Naive thymus-derived CD4-positive, alpha-beta T cell (primary cell): ENCODE measurements around the gene DHX29. TPM values are rescaled to one million over a fixed set of nuclear protein-coding genes. Genes with fewer than 3 reads are reported as not detected.

Source experiments
- ATAC-seq: fragments of 150-1000 bp; cut with Tn5 transposase; 2 replicates; pipeline ENCODE4 v1.10.0; 2021; ENCODE audit warnings: mild to moderate bottlenecking, moderate library complexity
- CTCF ChIA-PET: fragments of 350-600 bp; sonication (Branson Sonifier 250); formaldehyde crosslinking; loops from one replicate; lab custom pipeline; 2021; ENCODE audit warnings: antibody characterized with exemption; lab: Charles Lee
- POLR2A ChIA-PET: fragments of 350-600 bp; sonication (Branson Sonifier 250); formaldehyde crosslinking; loops from one replicate; lab custom pipeline; 2021; ENCODE audit warnings: antibody characterized with exemption, inconsistent platforms; lab: Charles Lee
- DNase-seq, 9 donors: peaks; one replicate each; pipeline versions ENCODE4 v3.0.0 to v3.0.0-alpha.2; 2020 to 2022; ENCODE audit warnings: mixed read lengths in 1 of 9
- H3K27ac ChIP-seq: one replicate; pipeline ENCODE4 v1.7.0; 2013; ENCODE audit warnings: mild to moderate bottlenecking, low read depth, low read length, moderate library complexity
- H3K27me3 ChIP-seq, 2 donors: one replicate each; pipeline ENCODE4 v1.7.0; 2013; ENCODE audit warnings: low read length in 2 of 2, mild to moderate bottlenecking in 2 of 2, moderate library complexity in 2 of 2; ENCODE audit not compliant: control insufficient read depth in 2 of 2, insufficient read depth in 2 of 2
- H3K36me3 ChIP-seq, 3 experiments: 1 replicate in 2 of 3; 2 replicates in 1 of 3; pipeline ENCODE4 v1.7.0; 2013; ENCODE audit warnings: low read length in 3 of 3, mild to moderate bottlenecking in 3 of 3, moderate library complexity in 1 of 3; ENCODE audit not compliant: insufficient read depth in 3 of 3, control insufficient read depth in 2 of 3
- H3K4me1 ChIP-seq, 2 donors: one replicate each; pipeline ENCODE4 v1.7.0; 2013; ENCODE audit warnings: low read length in 2 of 2, mild to moderate bottlenecking in 2 of 2, moderate library complexity in 1 of 2; ENCODE audit not compliant: control insufficient read depth in 2 of 2, insufficient read depth in 2 of 2
- H3K4me3 ChIP-seq: 2 replicates; pipeline ENCODE4 v1.7.0; 2013; ENCODE audit warnings: mild to moderate bottlenecking, low read length
- H3K9me3 ChIP-seq, 3 experiments: 1 replicate in 2 of 3; 2 replicates in 1 of 3; pipeline ENCODE4 v1.7.0; 2013; ENCODE audit warnings: low read length in 3 of 3; ENCODE audit not compliant: control insufficient read depth in 2 of 3
- H3K27ac Mint-ChIP-seq, 9 donors: one replicate each; pipeline ENCODE4 v1.8.0; 2020 to 2022; ENCODE audit warnings: mixed read lengths in 9 of 9, mild to moderate bottlenecking in 8 of 9, moderate library complexity in 5 of 9, inconsistent platforms in 2 of 9
- H3K27me3 Mint-ChIP-seq, 5 donors: one replicate each; pipeline ENCODE4 v1.8.0; 2021 to 2022; ENCODE audit warnings: mixed read lengths in 5 of 5, mild to moderate bottlenecking in 1 of 5
- H3K36me3 Mint-ChIP-seq, 5 donors: one replicate each; pipeline ENCODE4 v1.8.0; 2020 to 2022; ENCODE audit warnings: mixed read lengths in 5 of 5, mild to moderate bottlenecking in 3 of 5, inconsistent platforms in 1 of 5
- H3K4me1 Mint-ChIP-seq, 7 donors: one replicate each; pipeline ENCODE4 v1.8.0; 2020 to 2022; ENCODE audit warnings: mixed read lengths in 7 of 7, mild to moderate bottlenecking in 3 of 7, inconsistent platforms in 1 of 7
- H3K4me3 Mint-ChIP-seq, 10 donors: one replicate each; pipeline ENCODE4 v1.8.0; 2020 to 2022; ENCODE audit warnings: mild to moderate bottlenecking in 10 of 10, mixed read lengths in 10 of 10, moderate library complexity in 6 of 10, inconsistent platforms in 2 of 10
- H3K9me3 Mint-ChIP-seq, 11 donors: one replicate each; pipeline ENCODE4 v1.8.0; 2020 to 2022; ENCODE audit warnings: mixed read lengths in 11 of 11, mild to moderate bottlenecking in 4 of 11, inconsistent platforms in 1 of 11, moderate library complexity in 1 of 11
- intact Hi-C, 2 donors: fragments of 100-400 bp; cut with micrococcal nuclease; formaldehyde crosslinking; loops; one replicate each; pipeline ENCODE4 v1.15.1; 2023
- polyA plus RNA-seq, 2 donors: library from polyadenylated mRNA; unstranded; fragments of 300-500 nt; fragmentation: Illumina TruSeq; gene quantifications; one replicate each; pipeline ENCODE4 v1.2.3, GENCODE V29; 2021
- total RNA-seq, 6 experiments: library from RNA in 5 of 6; stranded (reverse) in 5 of 6; gene quantifications; 1 replicate in 5 of 6; 2 replicates in 1 of 6; pipeline ENCODE4 v1.2.3 and lab custom pipeline; 2021 to 2026

Gene DHX29
- total and polyA plus RNA-seq, 7 experiments from 2014 or later, result 5.8 to 19.2 (median 12.6) TPM

DNA sequence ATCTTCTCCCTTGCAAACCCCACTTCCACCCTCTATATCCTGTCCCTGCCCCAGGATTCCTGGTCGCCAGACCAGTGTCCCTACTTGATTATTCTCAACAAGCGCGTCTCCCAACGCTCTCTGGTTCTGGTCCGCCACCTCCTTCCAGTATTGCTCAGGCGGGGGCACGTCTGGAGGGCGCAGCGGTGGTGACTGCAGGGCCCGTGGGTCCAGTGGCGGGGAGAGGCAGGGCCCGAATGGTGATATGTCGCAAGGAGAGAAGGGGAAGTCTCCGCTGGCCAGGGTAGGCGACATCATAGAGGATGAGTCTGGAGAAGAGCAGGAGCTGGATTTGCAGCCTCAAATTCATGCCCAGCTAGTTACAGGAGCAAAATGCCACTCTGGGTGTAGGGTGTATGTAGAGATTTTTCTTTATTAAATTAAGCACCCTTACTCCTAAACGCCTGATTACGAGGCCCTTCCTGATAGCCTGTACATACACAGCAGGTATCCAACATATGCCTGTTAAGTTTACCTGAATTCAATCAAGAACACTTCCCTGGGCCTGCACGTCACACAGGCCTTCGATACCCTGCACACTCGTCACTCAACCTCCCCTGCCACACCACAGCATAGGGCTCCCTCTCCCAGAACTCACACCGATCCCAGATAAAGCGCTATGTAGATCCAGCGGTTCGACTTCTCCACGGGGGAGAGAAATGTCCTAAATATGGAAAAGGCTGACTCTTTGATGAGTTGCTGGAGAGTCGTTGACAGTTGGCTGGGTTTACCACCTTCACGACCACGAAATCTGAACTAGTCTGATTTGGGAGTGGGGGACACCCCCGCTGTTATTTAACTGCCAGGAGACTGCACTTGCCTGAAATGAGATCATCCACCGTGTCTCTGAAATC lies 85.2 kb downstream of the DHX29 start:
- CTCF ChIA-PET, result no interaction called here
- Histone ChIP-seq H3K27ac (no peak overlapping the region), H3K27me3 (peaks cover 3 to 57% of the 10 kb centered on the region in 2 donors), H3K4me3 (no peak overlapping the region), H3K9me3 (no peaks in the 10 kb centered on the region), H3K4me1 (peaks cover 15 to 19% of the 10 kb centered on the region in 2 donors), H3K36me3 (no peaks in the 10 kb centered on the region)
- H3K36me3 Mint-ChIP-seq, result peaks cover 0 to 5% (median 0%) of the 10 kb centered on the region in 5 donors
- H3K27ac Mint-ChIP-seq, result peak overlapping the region in 2 of 9 donors; percentile 8 to 14
- POLR2A ChIA-PET, result interaction anchor here (0.7 kb wide), 1 partner anchor 378 kb away, joined by 4 read pairs; no protein-coding TSS in a partner anchor
- intact Hi-C loops, result loop anchor here in 1 of 2 donors (10.0 kb wide), 1 partner anchor 318 kb away; no protein-coding TSS in a partner anchor
- peaks cover 75 to 88% (median 80%) of the 10 kb centered on the region in 5 donors for H3K27me3 Mint-ChIP-seq
- peak overlapping the region; percentile 36 to 74 (median 55) for H3K4me3 Mint-ChIP-seq
- H3K9me3 Mint-ChIP-seq, result peaks cover 0 to 5% (median 0%) of the 10 kb centered on the region in 11 donors
- peaks cover 14 to 43% (median 32%) of the 10 kb centered on the region in 7 donors for H3K4me1 Mint-ChIP-seq
- ATAC-seq (no peak), DNase-seq (no peak)

- Histone ChIP-seq H3K36me3 (no peaks in the 10 kb centered on the region), H3K4me1 (peaks cover 8 to 16% of the 10 kb centered on the region in 2 donors), H3K4me3 (peak overlapping the region; percentile 35), H3K9me3 (no peaks in the 10 kb centered on the region), H3K27me3 (peaks cover 2 to 46% of the 10 kb centered on the region in 2 donors), H3K27ac (no peak overlapping the region)
- Mint-ChIP-seq H3K9me3 (peaks cover 0 to 5% (median 0%) of the 10 kb centered on the region in 11 donors), H3K4me3 (peak overlapping the region; percentile 56 to 79 (median 70)), H3K27ac (peak overlapping the region in 1 of 9 donors; percentile 26), H3K27me3 (peaks cover 66 to 87% (median 76%) of the 10 kb centered on the region in 5 donors), H3K4me1 (peaks cover 13 to 39% (median 27%) of the 10 kb centered on the region in 7 donors), H3K36me3 (peaks cover 0 to 5% (median 0%) of the 10 kb centered on the region in 5 donors)
- DNase-seq (peak in 1 of 9 donors; percentile 32), ATAC-seq (peak; percentile 36)
- ChIA-PET POLR2A (no interaction called here), CTCF (no interaction called here)
- intact Hi-C loops, result loop anchor here in 1 of 2 donors (10.0 kb wide), 1 partner anchor 316 kb away; no protein-coding TSS in a partner anchor
Observed at GRCh38 chr5:55220433-55221185, 86.9 kb downstream of the DHX29 start.

DNA sequence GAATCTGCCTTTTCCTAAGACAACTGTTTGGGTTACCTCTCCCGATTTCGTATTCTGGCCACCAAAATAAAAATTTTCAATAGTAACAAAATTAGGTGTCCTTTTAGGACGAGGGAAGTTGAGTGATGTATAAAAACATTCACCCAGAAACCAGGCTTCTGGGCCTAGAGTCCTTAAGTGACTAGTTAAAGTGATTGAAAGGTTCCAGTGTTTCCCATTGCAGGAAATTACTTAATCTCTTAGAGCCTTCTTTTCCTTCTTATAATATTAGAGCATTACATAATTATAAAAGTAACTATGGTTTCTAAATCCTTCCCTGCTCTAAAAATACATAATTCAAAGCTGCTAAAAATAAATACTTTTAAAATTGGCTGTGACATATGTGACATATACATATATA lies 87.7 kb downstream of the DHX29 start:
- H3K27me3 ChIP-seq, result peaks cover 0 to 40% of the 10 kb centered on the region in 2 donors
- DNase-seq (no peak), ATAC-seq (no peak)
- H3K9me3 ChIP-seq, result no peaks in the 10 kb centered on the region
- Mint-ChIP-seq H3K36me3 (peaks cover 0 to 5% (median 0%) of the 10 kb centered on the region in 5 donors), H3K27ac (no peak overlapping the region), H3K9me3 (peaks cover 0 to 5% (median 0%) of the 10 kb centered on the region in 11 donors), H3K27me3 (peaks cover 63 to 83% (median 67%) of the 10 kb centered on the region in 5 donors), H3K4me1 (peaks cover 13 to 39% (median 27%) of the 10 kb centered on the region in 7 donors), H3K4me3 (peak overlapping the region in 8 of 10 donors; percentile 54 to 77 (median 70))
- H3K36me3 ChIP-seq, result no peaks in the 10 kb centered on the region
- H3K27ac ChIP-seq, result no peak overlapping the region
- H3K4me1 ChIP-seq, result peaks cover 8 to 16% of the 10 kb centered on the region in 2 donors
- ChIA-PET CTCF (no interaction called here), POLR2A (no interaction called here)
- H3K4me3 ChIP-seq, result no peak overlapping the region
- intact Hi-C loops, result loop anchor here in 1 of 2 donors (10.0 kb wide), 1 partner anchor 315 kb away; no protein-coding TSS in a partner anchor

DNA sequence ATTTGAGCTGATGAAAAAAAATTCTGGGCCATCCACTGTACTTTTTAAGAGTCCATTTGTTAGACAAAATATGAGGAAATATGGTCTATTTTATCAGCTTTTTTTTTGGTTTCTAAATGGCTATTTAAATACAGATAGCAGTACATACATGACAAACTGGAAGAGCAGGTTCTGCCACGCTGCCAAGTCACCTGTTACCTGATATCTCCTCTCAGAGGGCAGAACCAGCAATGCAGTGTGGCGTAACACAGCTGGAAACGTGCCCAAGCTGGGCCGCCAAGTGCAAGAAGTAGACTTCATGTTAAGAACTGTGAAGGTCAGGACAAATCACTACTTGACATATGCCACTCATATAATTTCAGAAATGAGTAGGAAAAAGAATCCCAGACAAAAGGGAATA lies 88.5 kb downstream of the DHX29 start:
- no peaks in the 10 kb centered on the region for H3K36me3 ChIP-seq
- ATAC-seq, result no peak
- POLR2A ChIA-PET, result interaction anchor here (0.6 kb wide), 1 partner anchor 591 kb away, joined by 4 read pairs; no protein-coding TSS in a partner anchor
- peaks cover 8 to 16% of the 10 kb centered on the region in 2 donors for H3K4me1 ChIP-seq
- no peak overlapping the region for H3K27ac ChIP-seq
- Mint-ChIP-seq H3K4me1 (peaks cover 13 to 35% (median 27%) of the 10 kb centered on the region in 7 donors), H3K4me3 (no peak overlapping the region), H3K9me3 (peaks cover 0 to 5% (median 0%) of the 10 kb centered on the region in 11 donors), H3K27ac (no peak overlapping the region), H3K27me3 (peaks cover 55 to 81% (median 59%) of the 10 kb centered on the region in 5 donors), H3K36me3 (peaks cover 0 to 5% (median 0%) of the 10 kb centered on the region in 5 donors)
- no peak for DNase-seq
- no peak overlapping the region for H3K4me3 ChIP-seq
- intact Hi-C loops, result no loop called here
- H3K9me3 ChIP-seq, result no peaks in the 10 kb centered on the region
- H3K27me3 ChIP-seq, result peaks cover 0 to 32% of the 10 kb centered on the region in 2 donors
- CTCF ChIA-PET, result no interaction called here

DNA sequence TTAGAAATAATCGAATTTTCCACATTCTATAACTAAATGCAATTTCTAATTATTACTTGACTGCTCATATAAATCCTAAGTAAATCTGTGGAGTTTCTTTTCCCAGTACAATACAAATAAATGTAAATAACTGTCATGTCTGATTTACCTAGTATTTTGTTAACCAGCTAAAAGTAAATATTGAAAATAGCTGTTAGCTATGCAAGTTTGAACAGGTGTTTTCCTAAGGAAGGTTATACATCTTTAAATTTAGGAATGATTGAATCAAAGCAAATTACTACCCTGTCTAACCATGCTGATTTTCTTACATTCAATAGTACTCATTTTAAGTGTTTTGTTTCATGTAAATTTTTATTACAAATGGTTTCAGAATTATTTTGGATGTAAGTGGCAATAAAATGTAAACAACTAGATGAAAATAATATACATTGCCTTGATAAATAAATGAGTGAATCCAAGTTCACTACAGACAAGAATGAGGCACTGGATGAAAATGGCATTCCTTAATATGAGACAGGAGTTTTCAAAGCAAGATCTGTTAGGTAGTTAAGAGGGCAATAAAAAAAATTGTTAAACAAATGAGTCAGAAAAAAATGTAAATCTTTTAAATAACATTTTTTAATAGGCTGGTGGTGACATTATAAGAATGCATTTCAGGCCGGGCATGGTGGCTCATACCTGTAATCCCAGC lies 96.2 kb downstream of the DHX29 start:
- H3K4me3 Mint-ChIP-seq, result no peak overlapping the region
- CTCF ChIA-PET, result no interaction called here
- H3K4me1 ChIP-seq, result no peaks in the 10 kb centered on the region

More for the DNA sequence above, 96.2 kb downstream of the DHX29 start:
- Histone ChIP-seq H3K4me3 (no peak overlapping the region), H3K27me3 (no peaks in the 10 kb centered on the region), H3K27ac (no peak overlapping the region), H3K9me3 (no peaks in the 10 kb centered on the region), H3K36me3 (no peaks in the 10 kb centered on the region)
- DNase-seq (no peak), ATAC-seq (no peak)
- Mint-ChIP-seq H3K9me3 (peaks cover 0 to 1% (median 0%) of the 10 kb centered on the region in 11 donors), H3K4me1 (peaks cover 0 to 3% (median 0%) of the 10 kb centered on the region in 7 donors), H3K27me3 (peaks cover 10 to 57% (median 13%) of the 10 kb centered on the region in 5 donors), H3K27ac (no peak overlapping the region), H3K36me3 (no peaks in the 10 kb centered on the region)
- POLR2A ChIA-PET, result no interaction called here
- intact Hi-C loops, result no loop called here
